ENCODE measurements around the gene ADAMTS16.

ADAMTS16 gene

DNA sequence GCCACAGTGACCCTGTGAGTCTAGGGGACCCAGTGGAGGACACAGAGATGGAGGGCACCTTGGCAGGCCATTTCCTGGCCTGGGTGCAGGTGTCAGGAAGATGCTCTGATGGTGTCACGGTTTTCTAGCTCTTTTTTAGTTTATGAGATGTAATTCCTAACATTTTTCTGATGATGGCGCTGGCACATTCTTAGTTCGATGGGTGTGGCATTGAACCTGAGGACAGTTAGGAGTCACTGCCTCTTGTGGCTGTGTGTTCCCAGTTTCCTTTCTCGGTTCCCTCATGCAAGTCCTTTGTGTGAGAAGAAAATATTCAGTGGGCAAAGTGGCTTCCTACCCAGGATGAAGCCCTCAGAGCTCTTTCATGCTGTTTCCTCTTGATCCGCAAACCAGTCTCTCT, 152.9 kb downstream of the ADAMTS16 start:
- DNase-seq, result no peak

- DNase-seq, result no peak
These were observed 154.3 kb downstream of the ADAMTS16 start for GRCh38 chr5:5294429-5294828.

DNA sequence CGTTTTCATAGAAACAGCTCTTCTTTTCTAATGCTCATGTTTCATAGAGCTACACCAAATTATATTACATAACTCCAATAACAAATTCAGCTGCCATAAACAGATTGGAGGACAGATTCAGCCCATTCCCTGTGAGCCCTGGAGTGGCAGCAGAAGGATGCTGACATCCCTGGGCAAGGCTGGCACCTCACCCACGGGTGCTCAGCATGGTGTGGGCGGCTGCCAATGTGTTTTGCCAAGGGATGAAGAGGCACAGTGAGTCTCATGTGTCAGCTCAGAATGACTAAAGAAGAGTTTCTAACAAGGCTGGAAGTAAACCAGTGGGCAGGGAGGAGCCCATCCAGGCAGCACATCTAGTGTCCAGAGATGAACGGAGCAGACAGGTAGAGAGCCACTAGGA, 155.2 kb downstream of the ADAMTS16 start:
- no peak for DNase-seq

GRCh38 chr5:5296051-5296450, 155.9 kb downstream of the ADAMTS16 start:
- no peak for DNase-seq

DNA sequence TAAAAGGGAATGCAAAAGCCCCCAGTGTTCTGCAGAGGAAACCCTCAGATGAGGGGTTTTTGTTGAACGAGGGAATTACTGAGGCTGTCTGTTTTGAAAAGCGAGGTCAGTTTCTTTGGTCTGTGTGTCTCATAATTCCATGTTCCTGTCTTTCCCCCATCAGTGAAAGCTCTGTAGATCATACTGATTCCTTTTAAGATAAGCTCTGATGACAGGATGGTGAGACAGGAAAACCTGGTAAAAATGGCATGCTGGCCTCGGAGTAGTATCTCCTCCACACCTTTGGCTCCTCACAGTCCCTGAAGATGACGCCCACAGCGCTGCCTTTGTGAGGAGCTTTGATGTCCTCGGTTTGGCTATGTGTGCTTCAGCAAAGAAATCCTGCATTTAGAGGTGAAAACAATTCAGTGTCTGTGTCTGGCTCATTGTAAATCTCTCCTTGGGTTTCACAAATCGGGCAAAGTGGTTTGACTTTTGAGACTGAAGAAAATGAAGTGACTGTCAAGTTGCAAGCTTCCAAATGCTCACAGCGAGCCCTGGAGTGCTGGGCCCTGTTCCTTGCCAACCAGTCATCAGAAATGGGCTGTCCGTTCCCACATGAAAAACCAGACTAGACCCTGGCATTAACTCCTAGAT, 157.4 kb downstream of the ADAMTS16 start:
- no peak for DNase-seq

DNA sequence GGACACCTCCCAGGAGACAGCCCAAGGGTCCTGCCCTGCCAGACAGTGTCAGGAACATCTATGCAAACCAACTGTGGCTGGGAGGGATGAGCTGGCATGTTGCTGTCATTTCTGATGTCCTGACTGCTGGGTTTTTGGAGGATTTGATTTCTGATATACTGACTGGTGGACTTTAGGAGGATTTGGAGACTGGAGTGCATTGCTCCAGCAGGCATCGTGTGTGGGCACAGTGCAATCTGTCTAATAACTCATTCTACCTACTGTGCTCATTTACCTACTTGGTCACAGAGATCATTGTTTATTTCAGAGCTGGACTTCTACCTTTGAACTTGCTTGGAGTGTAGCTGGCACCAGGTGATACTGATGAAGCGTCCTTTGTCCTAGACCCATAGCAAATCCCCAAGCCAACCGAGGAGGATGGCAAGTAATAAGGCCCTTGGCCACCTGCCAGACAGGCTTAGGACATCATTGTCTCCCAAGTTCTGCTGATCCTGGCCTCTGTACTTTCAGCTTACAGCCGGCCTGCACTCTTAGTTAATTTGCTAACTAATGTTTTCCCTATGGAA, 158.0 kb downstream of the ADAMTS16 start:
- no peak for DNase-seq

DNA sequence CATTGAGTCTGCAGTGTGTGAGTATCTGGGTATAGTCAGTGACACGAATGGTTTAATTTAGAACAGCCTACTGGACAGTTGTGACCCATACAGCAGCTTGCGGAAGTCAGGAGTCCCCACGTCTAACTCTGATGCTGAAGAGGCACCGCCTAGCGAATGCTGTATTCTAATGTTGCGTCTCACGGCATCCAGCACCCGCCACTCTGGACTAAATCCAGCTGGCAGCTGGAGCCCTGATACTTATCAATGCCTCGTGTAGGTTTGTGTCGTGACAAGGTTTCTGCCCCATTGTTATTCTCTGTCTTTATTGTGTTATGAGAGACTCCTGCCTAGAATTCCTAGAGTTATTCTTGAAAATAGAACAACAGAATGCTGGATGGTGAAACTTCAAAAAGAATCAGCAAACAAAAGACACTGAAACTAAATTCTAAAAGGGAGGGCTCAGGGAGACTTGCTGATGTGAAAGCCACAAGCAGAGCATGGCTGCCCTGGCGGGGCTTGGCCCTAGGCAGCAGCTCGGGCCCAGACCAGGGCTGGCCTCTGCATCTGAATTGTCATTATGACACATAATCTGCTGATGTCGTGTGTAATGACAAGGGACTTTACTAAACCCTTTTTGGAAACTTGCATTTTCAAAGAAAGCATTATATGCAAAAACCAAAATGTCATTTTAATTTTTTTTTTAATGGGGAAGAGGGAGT, 158.9 kb downstream of the ADAMTS16 start:
- DNase-seq, result no peak

DNA sequence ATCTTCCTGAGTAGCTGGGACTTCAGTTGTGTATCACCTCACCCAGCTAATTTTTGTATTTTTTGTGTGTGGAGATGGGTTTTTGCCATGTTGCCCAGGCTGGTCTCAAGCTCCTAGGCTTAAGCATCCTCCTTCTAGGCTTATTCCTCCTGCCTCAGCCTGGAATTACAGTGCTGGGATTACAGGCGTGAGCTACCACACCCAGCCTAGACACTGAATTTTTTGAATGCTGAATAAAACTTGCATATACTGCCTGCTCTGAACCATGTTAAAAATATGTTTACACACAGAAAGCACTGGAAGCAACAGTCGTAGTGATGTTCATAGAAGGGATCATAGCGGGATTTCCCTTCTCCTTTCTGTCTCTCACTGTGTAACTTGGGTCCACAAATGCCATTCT, 161.0 kb downstream of the ADAMTS16 start:
- no peak for DNase-seq

DNA sequence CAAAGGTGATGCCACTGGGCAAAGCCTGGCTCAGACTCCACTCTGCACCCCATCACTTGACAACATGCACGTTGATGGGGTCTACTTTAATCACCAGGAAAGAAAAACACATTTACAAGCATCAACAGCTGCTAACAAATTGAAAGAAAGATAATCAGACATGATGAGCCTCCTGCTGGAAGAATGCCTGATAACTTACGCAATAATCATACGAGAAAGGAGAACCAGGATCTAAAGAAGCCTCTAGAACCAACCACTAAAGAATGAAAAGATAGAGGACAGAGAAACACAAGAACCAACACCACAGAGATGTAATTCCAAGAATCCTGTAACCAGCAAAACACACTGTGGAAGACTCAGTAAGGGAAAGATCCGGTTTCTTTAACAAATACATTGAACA, 162.1 kb downstream of the ADAMTS16 start:
- no peak for DNase-seq

DNA sequence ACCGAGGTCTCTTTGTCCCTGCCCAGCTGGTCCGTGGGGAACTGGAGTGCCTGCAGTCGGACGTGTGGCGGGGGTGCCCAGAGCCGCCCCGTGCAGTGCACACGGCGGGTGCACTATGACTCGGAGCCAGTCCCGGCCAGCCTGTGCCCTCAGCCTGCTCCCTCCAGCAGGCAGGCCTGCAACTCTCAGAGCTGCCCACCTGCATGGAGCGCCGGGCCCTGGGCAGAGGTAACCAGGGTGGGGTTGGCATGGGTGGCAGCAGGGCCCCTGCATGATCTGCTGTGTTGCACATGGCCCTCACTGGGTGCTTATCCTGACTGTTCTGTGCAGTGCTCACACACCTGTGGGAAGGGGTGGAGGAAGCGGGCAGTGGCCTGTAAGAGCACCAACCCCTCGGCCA, 163.1 kb downstream of the ADAMTS16 start:
- DNase-seq, result no peak

GRCh38 chr5:5304361-5305020, 164.4 kb downstream of the ADAMTS16 start:
- peak; percentile 8 for DNase-seq

DNA sequence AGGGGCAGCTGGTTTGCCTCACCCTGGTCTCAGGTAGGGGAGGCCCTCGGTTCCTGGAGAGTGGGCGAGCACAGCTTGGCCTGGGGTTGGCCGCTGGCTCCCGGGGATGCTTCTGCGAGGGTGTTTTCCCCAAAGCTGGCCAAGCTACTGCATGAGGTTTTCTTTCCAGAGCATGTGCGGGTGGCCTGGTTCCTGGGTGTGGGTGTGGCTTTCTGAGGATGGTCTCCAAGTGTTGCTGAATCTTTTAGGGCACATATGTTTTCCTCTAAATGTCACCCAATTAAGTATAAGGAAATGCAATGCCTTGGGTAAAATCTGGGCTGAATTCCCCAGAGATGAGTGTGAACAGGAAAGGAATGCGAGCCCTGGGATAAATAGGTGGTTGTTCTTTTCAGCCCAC, 166.6 kb downstream of the ADAMTS16 start:
- no peak for DNase-seq

GRCh38 chr5:5308319-5308718, 168.2 kb downstream of the ADAMTS16 start:
- no peak for DNase-seq

DNA sequence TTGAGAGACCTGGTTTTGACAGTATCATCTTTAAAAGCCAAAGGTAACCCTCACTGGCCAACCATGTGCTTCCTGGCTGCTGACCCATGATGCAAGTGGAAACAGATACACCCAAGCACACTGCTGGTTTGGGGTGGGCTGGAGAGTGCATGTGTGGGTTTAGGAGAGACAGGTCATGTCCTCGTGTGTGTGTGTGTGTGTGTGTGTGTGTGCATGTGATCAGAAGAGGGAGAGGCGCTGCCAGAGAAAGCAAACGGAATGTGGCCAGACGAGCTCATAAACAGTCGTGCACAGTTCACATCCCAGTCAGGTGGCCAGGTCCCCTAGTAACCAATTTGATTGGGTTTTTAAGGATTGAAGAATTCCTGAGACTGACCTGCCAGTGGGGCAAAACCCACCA, 169.5 kb downstream of the ADAMTS16 start:
- no peak for DNase-seq

GRCh38 chr5:5313101-5313635, 173.0 kb downstream of the ADAMTS16 start:
- no peak for DNase-seq

GRCh38 chr5:5314166-5314565, 174.0 kb downstream of the ADAMTS16 start:
- DNase-seq, result no peak

- DNase-seq, result no peak
These were observed 174.5 kb downstream of the ADAMTS16 start for GRCh38 chr5:5314626-5315025.

DNA sequence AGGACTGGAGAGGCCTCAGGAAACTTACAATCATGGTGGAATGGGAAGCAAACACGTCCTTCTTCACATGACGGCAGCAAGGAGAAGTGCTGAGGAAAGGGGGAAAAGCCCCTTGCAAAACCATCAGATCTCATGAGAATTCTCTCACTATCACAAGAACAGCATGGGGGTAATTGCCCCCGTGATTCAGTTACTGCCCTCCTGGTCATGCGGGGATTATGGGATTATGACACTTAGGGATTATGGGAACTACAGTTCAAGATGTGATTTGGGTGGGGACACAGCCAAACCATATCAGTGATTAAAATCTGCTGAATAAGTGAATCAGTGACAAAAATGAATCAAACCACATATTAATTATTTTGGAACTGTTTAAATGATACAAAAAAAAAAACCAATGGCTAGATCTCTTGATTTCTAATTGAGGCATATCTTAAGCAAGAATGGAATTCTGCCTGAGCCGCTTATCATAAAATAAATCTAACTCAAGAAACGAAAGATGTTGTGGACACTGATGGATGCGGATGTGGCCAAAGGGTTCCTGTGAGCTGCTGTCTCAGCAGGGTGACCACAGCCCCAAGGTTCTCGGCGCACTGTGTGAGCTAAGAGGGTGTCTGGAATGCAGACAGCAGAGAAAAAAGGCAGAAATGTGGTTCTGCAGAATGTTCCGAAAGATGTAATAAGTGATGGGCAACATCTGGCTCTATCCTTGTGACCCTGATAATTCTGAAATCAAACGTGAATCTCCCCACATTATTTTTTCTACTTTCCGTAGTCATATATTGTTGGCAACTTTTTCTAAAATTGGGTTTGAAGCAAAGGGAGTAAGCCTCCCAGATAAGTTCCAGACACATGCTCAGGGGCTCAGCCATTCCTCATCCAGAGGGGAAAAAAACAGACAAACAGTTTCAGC, 175.2 kb downstream of the ADAMTS16 start:
- no peak for DNase-seq

GRCh38 chr5:5316334-5316733, 176.2 kb downstream of the ADAMTS16 start:
- no peak for DNase-seq

- DNase-seq, result no peak
These were observed 177.8 kb downstream of the ADAMTS16 start for GRCh38 chr5:5317976-5318375.

- DNase-seq, result no peak
These were observed 178.5 kb downstream of the ADAMTS16 start for GRCh38 chr5:5318426-5319190.
